IMR-90 (cell line): ENCODE results near the gene DPP10. TPM values are rescaled to one million over a fixed set of nuclear protein-coding genes. Genes with fewer than 3 reads are reported as not detected.

Experiments used
- ATAC-seq: fragments of 200-7000 bp; cut with Tn5 transposase; 2 replicates; pipeline ENCODE4 v1.9.1; 2020; ENCODE audit warnings: low read depth, mild to moderate bottlenecking, moderate library complexity
- BruUV-seq: library from RNA; stranded (reverse); fragments of 400-500 nt; replicated peaks from 2 replicates; lab custom pipeline; 2021; lab: Mats Ljungman, UMichigan
- CTCF ChIA-PET: fragments of 300-600 bp; formaldehyde crosslinking; extraction: SDS; loops from one replicate; lab custom pipeline; 2021; ENCODE audit warnings: antibody characterized with exemption; lab: Yijun Ruan, JAX
- POLR2A ChIA-PET: fragments of 300-600 bp; sonication (Branson Sonifier 250); formaldehyde crosslinking; loops from one replicate; lab custom pipeline; 2022; ENCODE audit warnings: antibody characterized with exemption; ENCODE audit not compliant: unreplicated experiment; lab: Charles Lee
- DNase-seq: peaks from one replicate; pipeline ENCODE4 v3.0.0; 2013
- H2AFZ ChIP-seq: replicated peaks from 2 replicates; pipeline ENCODE3; 2013; ENCODE audit warnings: low read length, mild to moderate bottlenecking; ENCODE audit not compliant: poor library complexity
- H2AK5ac ChIP-seq: 2 replicates; pipeline ENCODE4 v1.6.1; 2013; ENCODE audit warnings: low read depth, low read length, inconsistent platforms
- H2AK9ac ChIP-seq: replicated peaks from 2 replicates; pipeline ENCODE3; 2013; ENCODE audit warnings: mild to moderate bottlenecking, low read depth, low read length, moderate library complexity; ENCODE audit not compliant: poor library complexity
- H2BK120ac ChIP-seq: 2 replicates; pipeline ENCODE4 v1.6.1; 2013; ENCODE audit warnings: low read depth, low read length, inconsistent platforms
- H2BK15ac ChIP-seq: 3 replicates; pipeline ENCODE4 v1.6.1; 2013; ENCODE audit warnings: low read depth, low read length, inconsistent platforms
- H2BK20ac ChIP-seq: 2 replicates; pipeline ENCODE4 v1.6.1; 2013; ENCODE audit warnings: low read depth, mild to moderate bottlenecking, inconsistent platforms, low read length, moderate library complexity
- H2BK5ac ChIP-seq: 2 replicates; pipeline ENCODE4 v1.6.1; 2013; ENCODE audit warnings: mild to moderate bottlenecking, low read depth, low read length, inconsistent platforms; ENCODE audit not compliant: poor library complexity, severe bottlenecking
- H3K14ac ChIP-seq: replicated peaks from 2 replicates; pipeline ENCODE4 v1.6.1; 2013; ENCODE audit warnings: low read depth, low read length, inconsistent platforms
- H3K18ac ChIP-seq: 2 replicates; pipeline ENCODE4 v1.6.1; 2013; ENCODE audit warnings: low read depth, low read length, control low read depth
- H3K23ac ChIP-seq: 2 replicates; pipeline ENCODE4 v1.6.1; 2013; ENCODE audit warnings: low read depth, low read length, inconsistent platforms
- H3K27ac ChIP-seq: 2 replicates; pipeline ENCODE4 v1.5.1; 2013; ENCODE audit warnings: mild to moderate bottlenecking, control low read depth, low read length; ENCODE audit not compliant: insufficient read depth
- H3K27me3 ChIP-seq: 2 replicates; pipeline ENCODE4 v1.6.1; 2013; ENCODE audit warnings: low read length; ENCODE audit not compliant: control insufficient read depth, insufficient read depth
- H3K36me3 ChIP-seq: 2 replicates; pipeline ENCODE4 v1.6.1; 2013; ENCODE audit warnings: low read length, mixed read lengths; ENCODE audit not compliant: control insufficient read depth, insufficient read depth
- H3K4ac ChIP-seq: 2 replicates; pipeline ENCODE4 v1.6.1; 2013; ENCODE audit warnings: low read depth, low read length, inconsistent platforms
- H3K4me1 ChIP-seq: 2 replicates; pipeline ENCODE4 v1.6.1; 2013; ENCODE audit warnings: low read length, mixed read lengths; ENCODE audit not compliant: control insufficient read depth, insufficient read depth
- H3K4me2 ChIP-seq: 2 replicates; pipeline ENCODE4 v1.6.1; 2013; ENCODE audit warnings: low read depth, mild to moderate bottlenecking, control low read depth, low read length, moderate library complexity
- H3K4me3 ChIP-seq: 2 replicates; pipeline ENCODE4 v1.5.1; 2013; ENCODE audit warnings: low read depth, mild to moderate bottlenecking, control low read depth, low read length, moderate library complexity; ENCODE audit not compliant: insufficient read depth
- H3K56ac ChIP-seq: 2 replicates; pipeline ENCODE4 v1.6.1; 2013; ENCODE audit warnings: low read length, inconsistent platforms; ENCODE audit not compliant: insufficient read depth; ENCODE audit errors: extremely low read depth
- H3K79me1 ChIP-seq, 2 experiments: 2 replicates each; pipeline ENCODE4 v1.6.1; 2013; ENCODE audit warnings: low read length in 2 of 2, inconsistent platforms in 1 of 2, low read depth in 1 of 2
- H3K9ac ChIP-seq: 2 replicates; pipeline ENCODE4 v1.6.1; 2013; ENCODE audit warnings: low read depth, low read length, control low read depth
- H3K9me1 ChIP-seq: 2 replicates; pipeline ENCODE4 v1.6.1; 2013; ENCODE audit warnings: low read length, inconsistent platforms; ENCODE audit not compliant: insufficient read depth
- H3K9me3 ChIP-seq: 2 replicates; pipeline ENCODE4 v1.6.1; 2013; ENCODE audit warnings: low read length; ENCODE audit not compliant: control insufficient read depth, insufficient read depth
- H4K20me1 ChIP-seq: 2 replicates; pipeline ENCODE4 v1.6.1; 2013; ENCODE audit warnings: low read length, inconsistent platforms; ENCODE audit not compliant: insufficient read depth
- H4K5ac ChIP-seq: 2 replicates; pipeline ENCODE4 v1.6.1; 2013; ENCODE audit warnings: mild to moderate bottlenecking, low read depth, low read length, control low read depth
- H4K8ac ChIP-seq, 2 experiments: 2 replicates each; pipeline ENCODE4 v1.6.1; 2013; ENCODE audit warnings: low read depth in 2 of 2, low read length in 2 of 2, control low read depth in 1 of 2, inconsistent platforms in 1 of 2
- H4K91ac ChIP-seq: 2 replicates; pipeline ENCODE4 v1.6.1; 2013; ENCODE audit warnings: low read depth, low read length, inconsistent platforms; ENCODE audit not compliant: insufficient read depth
- USF2 ChIP-seq: fragments of 150-350 bp; IDR thresholded peaks from 2 replicates; pipeline ENCODE4 v1.6.1; 2017; ENCODE audit warnings: mild to moderate bottlenecking, antibody characterized with exemption, low read length, low read depth
- WGBS, 2 experiments: methylation state at CpG; one replicate each; pipeline versions ENCODE4 v1.1.5 to v1.1.7; 2013; ENCODE audit warnings: missing lambda C conversion rate in 2 of 2; ENCODE audit not compliant: insufficient read length in 1 of 2; ENCODE audit errors: extremely low coverage in 2 of 2; 5-methylcytosine and 5-hydroxymethylcytosine counted together
- dilution Hi-C: fragments of 300-500 bp; cut with HindIII; formaldehyde crosslinking; loops from one replicate; pipeline ENCODE4 v1.14.3; 2018; ENCODE audit warnings: low sequenced_read_pairs; ENCODE audit not compliant: unreplicated experiment
- in situ Hi-C: fragments of 300-500 bp; cut with MboI; formaldehyde crosslinking; loops from 3 replicates; pipeline ENCODE4 v1.14.3; 2019; ENCODE audit warnings: low sequenced_read_pairs, inconsistent platforms, mixed read lengths
- intact Hi-C: fragments of 100-400 bp; cut with micrococcal nuclease; formaldehyde crosslinking; loops from 2 replicates; pipeline ENCODE4 v1.10.0; 2022
- polyA plus RNA-seq, 3 experiments: library from polyadenylated mRNA; depleted of rRNA; stranded (reverse); fragments of >200 nt; gene quantifications; 2 replicates each; pipeline ENCODE4 v1.2.3, GENCODE V29; 2012; ENCODE audit warnings: low replicate concordance in 1 of 3
- total RNA-seq: library from RNA; depleted of rRNA; stranded (reverse); fragments of >200 nt; gene quantifications from 2 replicates; pipeline ENCODE4 v1.2.3, GENCODE V29; 2012

DPP10 gene
- total and polyA plus RNA-seq, 2 of the 4 experiments (the other 2 are of a cell fraction) = not detected

- no peak overlapping the region for H2BK20ac ChIP-seq
- no peak overlapping the region for H2BK120ac ChIP-seq
- no peak overlapping the region for H3K4ac ChIP-seq
- H3K36me3 ChIP-seq = no peaks in the 10 kb centered on the region
- DNase-seq = no peak
- H3K14ac ChIP-seq = no peak overlapping the region
- TF ChIP-seq USF2 = no peak
- H3K9me3 ChIP-seq = peaks cover 15% of the 10 kb centered on the region
- in situ Hi-C loops (no loop called here), intact Hi-C loops (no loop called here), dilution Hi-C loops (no loop called here)
- H3K4me1 ChIP-seq = no peaks in the 10 kb centered on the region
- H3K27ac ChIP-seq = no peak overlapping the region
- WGBS, 2 experiments = no CpG with 5 or more reads among the region's 2 CpGs
- H4K5ac ChIP-seq = no peak overlapping the region
- no peak overlapping the region for H4K8ac ChIP-seq
- ChIA-PET CTCF (no interaction called here), POLR2A (no interaction called here)
- ATAC-seq = no peak
- H3K4me3 ChIP-seq = no peak overlapping the region
- H2BK5ac ChIP-seq = no peak overlapping the region
- H3K9ac ChIP-seq = no peak overlapping the region
- no TSS peak for BruUV-seq
- H3K9me1 ChIP-seq = no peaks in the 10 kb centered on the region
- H3K79me1 ChIP-seq = no peaks in the 10 kb centered on the region
- no peak overlapping the region for H2AK9ac ChIP-seq
- H3K27me3 ChIP-seq = no peaks in the 10 kb centered on the region
- no peaks in the 10 kb centered on the region for H4K20me1 ChIP-seq
- H3K18ac ChIP-seq = no peak overlapping the region
- no peak overlapping the region; the same call in 1 of the 2 replicates for H3K56ac ChIP-seq
- no peak overlapping the region for H2AFZ ChIP-seq
- no peak overlapping the region for H2AK5ac ChIP-seq
- no peak overlapping the region for H3K23ac ChIP-seq
- H3K4me2 ChIP-seq = no peak overlapping the region
- no peak overlapping the region for H4K91ac ChIP-seq
- no peak overlapping the region for H2BK15ac ChIP-seq
These were observed 958.5 kb downstream of the DPP10 start for GRCh38 chr2:115400940-115401339.
